Tibial nerve (tissue), 4 donors: Measurements from ENCODE around the gene PRR30. TPM values are rescaled to one million over a fixed set of nuclear protein-coding genes. Genes with fewer than 3 reads are reported as not detected.

Experiments used
- DNase-seq, 2 donors: peaks; one replicate each; pipeline ENCODE4 v3.0.0-alpha.2; 2019; ENCODE audit warnings: low spot score in 2 of 2
- H3K27ac ChIP-seq, 4 donors: fragments of 200-600 bp; sonication (generic) in 3 of 4; one replicate each; pipeline ENCODE4 v1.5.1; 2017 to 2019; ENCODE audit warnings: mild to moderate bottlenecking in 1 of 4
- H3K27me3 ChIP-seq, 2 donors: fragments of 200-600 bp; sonication (generic) in 1 of 2; one replicate each; pipeline versions ENCODE4 v1.5.1 to v1.6.0; 2017 to 2019
- H3K36me3 ChIP-seq, 3 donors: fragments of 200-600 bp; sonication (generic); one replicate each; pipeline ENCODE4 v1.5.1; 2018 to 2019
- H3K4me1 ChIP-seq, 4 donors: fragments of 200-600 bp; sonication (generic) in 3 of 4; one replicate each; pipeline ENCODE4 v1.5.1; 2017 to 2019
- H3K4me3 ChIP-seq, 4 donors: fragments of 200-600 bp; sonication (generic) in 3 of 4; one replicate each; pipeline ENCODE4 v1.5.1; 2017 to 2019; ENCODE audit warnings: mild to moderate bottlenecking in 1 of 4, moderate library complexity in 1 of 4
- H3K9me3 ChIP-seq, 4 donors: fragments of 200-600 bp; sonication (generic) in 3 of 4; one replicate each; pipeline ENCODE4 v1.5.1; 2017 to 2019
- EP300 ChIP-seq, 2 donors: sonication (generic); formaldehyde crosslinking; IDR thresholded peaks; one replicate each; pipeline ENCODE4 v1.6.1; 2017; ENCODE audit warnings: antibody characterized with exemption in 2 of 2, mild to moderate bottlenecking in 1 of 2
- POLR2A ChIP-seq, 2 donors: fragments of 450-650 bp; IDR thresholded peaks; one replicate each; pipeline ENCODE4 v1.6.1; 2017; ENCODE audit warnings: antibody characterized with exemption in 2 of 2, mild to moderate bottlenecking in 2 of 2, moderate library complexity in 2 of 2
- WGBS, 2 donors: methylation state at CpG; one replicate each; pipeline ENCODE4 v1.1.5; 2018; 5-methylcytosine and 5-hydroxymethylcytosine counted together
- total RNA-seq, 4 donors: library from RNA; depleted of rRNA; stranded (reverse); fragments of >200 nt; gene quantifications; one replicate each; pipeline ENCODE4 v1.1.0, GENCODE V29; 2016
- TF ChIP-seq, protein P1 (sequence below), 5 experiments: fragments of 200-600 bp in 3 of 5; fragments of 450-650 bp in 2 of 5; sonication (generic) in 3 of 5; IDR thresholded peaks; one replicate each; pipeline ENCODE4 v1.5.1; 2016 to 2019; ENCODE audit warnings: antibody characterized with exemption in 5 of 5, mild to moderate bottlenecking in 3 of 5, moderate library complexity in 2 of 5

The PRR30 gene
- total RNA-seq, 4 donors from 2014 or later = not detected

DNA sequence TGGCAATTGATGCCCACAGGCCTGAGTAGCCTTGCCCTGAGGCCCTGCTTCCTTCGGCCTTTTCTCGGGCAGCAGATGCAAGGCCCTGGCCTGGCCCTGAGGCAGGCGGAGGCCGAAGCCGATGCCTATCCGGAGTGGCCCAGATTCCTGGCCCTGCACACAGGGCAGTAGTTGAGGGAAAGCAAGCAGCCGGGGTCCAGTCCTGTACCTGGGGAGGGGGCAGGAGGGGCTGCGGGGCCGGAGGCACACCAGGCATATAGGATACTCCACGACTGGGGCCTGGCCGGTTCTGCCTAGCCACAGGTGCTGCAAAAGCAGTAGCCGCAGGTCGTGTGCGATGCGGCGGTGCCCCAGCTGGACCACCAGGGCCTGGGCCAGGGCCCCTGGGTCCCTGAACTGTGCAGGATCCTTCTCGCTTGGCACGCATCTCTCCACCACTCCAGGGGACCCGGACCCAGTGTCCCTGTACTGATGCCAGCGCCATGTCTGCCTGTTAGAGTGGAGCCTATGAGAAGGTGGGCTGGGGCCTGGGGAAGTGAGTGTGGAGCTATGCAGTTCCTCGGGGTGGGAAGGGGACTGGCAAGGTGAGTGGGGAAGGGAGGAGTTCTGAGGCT is 1.8 kb downstream of the PRR30 start:
- H3K36me3 ChIP-seq = peaks cover 0 to 4% (median 0%) of the 10 kb centered on the region in 3 donors
- no peaks in the 10 kb centered on the region for H3K27me3 ChIP-seq
- H3K4me3 ChIP-seq = no peak overlapping the region
- WGBS, 2 donors = 89% methylated on average over 14 to 18 of the region's 21 CpGs
- H3K9me3 ChIP-seq = no peaks in the 10 kb centered on the region
- peaks cover 0 to 15% (median 11%) of the 10 kb centered on the region in 4 donors for H3K4me1 ChIP-seq
- H3K27ac ChIP-seq = no peak overlapping the region
- DNase-seq = no peak
- no peak for TF ChIP-seq EP300 (IDR thresholded peaks at IDR 0.05)
- TF ChIP-seq POLR2A (IDR thresholded peaks at IDR 0.05) = no peak
- TF ChIP-seq, protein P1, sequence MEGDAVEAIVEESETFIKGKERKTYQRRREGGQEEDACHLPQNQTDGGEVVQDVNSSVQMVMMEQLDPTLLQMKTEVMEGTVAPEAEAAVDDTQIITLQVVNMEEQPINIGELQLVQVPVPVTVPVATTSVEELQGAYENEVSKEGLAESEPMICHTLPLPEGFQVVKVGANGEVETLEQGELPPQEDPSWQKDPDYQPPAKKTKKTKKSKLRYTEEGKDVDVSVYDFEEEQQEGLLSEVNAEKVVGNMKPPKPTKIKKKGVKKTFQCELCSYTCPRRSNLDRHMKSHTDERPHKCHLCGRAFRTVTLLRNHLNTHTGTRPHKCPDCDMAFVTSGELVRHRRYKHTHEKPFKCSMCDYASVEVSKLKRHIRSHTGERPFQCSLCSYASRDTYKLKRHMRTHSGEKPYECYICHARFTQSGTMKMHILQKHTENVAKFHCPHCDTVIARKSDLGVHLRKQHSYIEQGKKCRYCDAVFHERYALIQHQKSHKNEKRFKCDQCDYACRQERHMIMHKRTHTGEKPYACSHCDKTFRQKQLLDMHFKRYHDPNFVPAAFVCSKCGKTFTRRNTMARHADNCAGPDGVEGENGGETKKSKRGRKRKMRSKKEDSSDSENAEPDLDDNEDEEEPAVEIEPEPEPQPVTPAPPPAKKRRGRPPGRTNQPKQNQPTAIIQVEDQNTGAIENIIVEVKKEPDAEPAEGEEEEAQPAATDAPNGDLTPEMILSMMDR (IDR thresholded peaks at IDR 0.05) = no peak

DNA sequence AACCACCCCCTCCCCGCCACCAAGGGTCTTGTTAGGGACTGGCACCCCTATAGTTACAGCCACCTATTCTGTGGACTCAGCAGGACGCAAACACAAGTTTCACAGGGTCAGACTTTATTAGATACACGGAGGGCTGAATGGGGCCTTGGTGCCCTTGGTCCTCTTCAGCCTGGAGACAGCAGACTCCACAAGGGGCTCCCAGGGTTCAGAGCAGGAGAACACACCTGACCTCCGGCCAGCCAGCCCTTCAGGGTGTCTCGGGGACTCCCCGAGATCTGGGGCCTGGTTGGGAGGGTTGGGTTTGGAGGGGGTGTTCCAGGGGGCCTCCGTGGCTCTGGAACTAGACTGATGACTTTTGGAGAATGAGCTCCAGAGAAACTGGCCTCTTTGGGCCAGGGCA is 2.5 kb downstream of the PRR30 start:
- no peak for DNase-seq
- WGBS, 2 donors = 85 to 87% methylated on average over 7 of the region's 7 CpGs
- TF ChIP-seq EP300 (IDR thresholded peaks at IDR 0.05) = no peak
- TF ChIP-seq, protein P1 (IDR thresholded peaks at IDR 0.05) = no peak
- TF ChIP-seq POLR2A (IDR thresholded peaks at IDR 0.05) = no peak

DNA sequence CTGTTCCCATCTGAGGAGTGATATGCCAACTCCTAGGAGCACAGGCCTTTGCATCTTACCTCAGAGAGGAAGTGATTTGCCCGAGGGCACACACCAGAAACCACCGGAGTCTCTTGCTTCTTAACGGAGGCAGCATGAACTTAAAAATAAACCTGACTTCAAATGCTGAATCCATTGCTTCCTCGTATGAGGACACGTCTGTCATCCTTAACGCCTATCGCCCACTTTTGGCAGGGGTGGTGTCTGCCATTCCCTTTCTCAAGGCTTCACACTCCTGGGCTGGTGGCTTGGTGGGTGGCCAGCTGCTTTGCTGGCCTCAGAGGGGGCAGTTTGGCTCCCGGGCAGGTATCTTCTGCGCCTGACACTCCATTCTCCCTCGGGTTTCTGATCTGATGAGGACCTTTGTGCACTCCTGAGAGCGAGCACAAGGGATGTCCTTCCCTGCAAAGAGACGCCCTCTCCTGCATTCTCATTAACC is 3.7 kb downstream of the PRR30 start:
- DNase-seq = no peak
- H3K27ac ChIP-seq = no peak overlapping the region
- no peaks in the 10 kb centered on the region for H3K27me3 ChIP-seq
- H3K4me3 ChIP-seq = no peak overlapping the region
- H3K36me3 ChIP-seq = peaks cover 0 to 23% (median 9%) of the 10 kb centered on the region in 3 donors
- 87 to 90% methylated on average over 12 of the region's 12 CpGs for WGBS, 2 donors
- no peak for TF ChIP-seq POLR2A (IDR thresholded peaks at IDR 0.05)
- no peak for TF ChIP-seq EP300 (IDR thresholded peaks at IDR 0.05)
- TF ChIP-seq, protein P1 (IDR thresholded peaks at IDR 0.05) = no peak
- H3K9me3 ChIP-seq = no peaks in the 10 kb centered on the region
- peaks cover 0 to 20% (median 12%) of the 10 kb centered on the region in 4 donors for H3K4me1 ChIP-seq

More for the DNA sequence above, 2.5 kb downstream of the PRR30 start:
- Histone ChIP-seq H3K36me3 (peaks cover 0 to 10% (median 0%) of the 10 kb centered on the region in 3 donors), H3K27me3 (no peaks in the 10 kb centered on the region), H3K27ac (no peak overlapping the region), H3K4me1 (peaks cover 0 to 20% (median 12%) of the 10 kb centered on the region in 4 donors), H3K4me3 (no peak overlapping the region), H3K9me3 (no peaks in the 10 kb centered on the region)

DNA sequence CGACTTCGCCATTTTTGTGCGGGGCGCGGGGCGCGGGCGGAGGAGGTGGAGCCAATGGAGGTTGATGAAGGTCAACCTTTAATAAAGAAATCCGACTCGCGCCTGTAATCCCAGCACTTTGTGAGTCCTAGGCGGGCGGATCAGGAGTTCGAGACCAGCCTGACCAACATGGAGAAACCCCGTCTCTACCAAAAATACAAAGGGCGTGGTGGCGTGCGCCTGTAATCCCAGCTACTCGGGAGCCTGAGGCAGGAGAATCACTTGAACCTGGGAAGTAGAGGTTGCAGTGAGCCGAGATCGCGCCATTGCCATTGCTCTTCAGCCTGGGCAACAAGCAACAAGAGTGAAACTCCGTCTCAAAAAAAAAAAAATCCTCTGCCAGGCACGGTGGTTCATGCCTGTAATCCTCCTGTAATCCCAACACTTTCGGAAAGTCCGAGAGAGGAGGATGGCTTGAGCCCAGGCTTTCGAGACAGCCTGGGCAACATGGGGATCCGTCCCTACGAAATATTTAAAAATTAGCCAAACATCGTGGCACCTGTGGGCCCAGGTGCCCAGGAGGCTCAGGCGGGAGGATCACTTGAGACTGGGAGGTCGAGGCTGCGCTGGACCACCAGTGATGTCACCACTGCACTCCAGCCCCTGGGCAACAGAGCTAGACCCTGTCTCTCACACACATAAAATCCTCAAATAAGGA is 4.3 kb downstream of the PRR30 start:
- WGBS, 2 donors = 56 to 60% methylated on average over 30 to 33 of the region's 33 CpGs
- peaks cover 0 to 29% (median 9%) of the 10 kb centered on the region in 3 donors for H3K36me3 ChIP-seq
- TF ChIP-seq EP300 (IDR thresholded peaks at IDR 0.05) (no peak), POLR2A (IDR thresholded peaks at IDR 0.05) (peak in 1 of 2 donors; percentile 3)
- H3K27me3 ChIP-seq = no peaks in the 10 kb centered on the region
- peaks cover 0 to 20% (median 12%) of the 10 kb centered on the region in 4 donors for H3K4me1 ChIP-seq
- peak overlapping the region in 3 of 4 donors; percentile 70 to 100 (median 90) for H3K4me3 ChIP-seq
- DNase-seq = no peak
- H3K9me3 ChIP-seq = no peaks in the 10 kb centered on the region
- peak overlapping the region in 3 of 4 donors; percentile 7 to 96 (median 86) for H3K27ac ChIP-seq

GRCh38 chr2:27133905-27134780 is 5.1 kb downstream of the PRR30 start, which contains the start of gene PREB:
Gene PREB (minus strand): TSS chr2:27134636. CDS start chr2:27134421, 215 bp downstream.
- Histone ChIP-seq H3K4me1 (peaks cover 0 to 20% (median 12%) of the 10 kb centered on the region in 4 donors), H3K9me3 (no peaks in the 10 kb centered on the region), H3K4me3 (peak within 1 kb of the TSS; percentile 70 to 100 (median 95)), H3K27me3 (no peaks in the 10 kb centered on the region), H3K36me3 (peaks cover 0 to 36% (median 9%) of the 10 kb centered on the region in 3 donors), H3K27ac (peak within 1 kb of the TSS; percentile 39 to 96 (median 89))
- 0 to 1% methylated on average over 31 to 56 of the region's 86 CpGs for WGBS, 2 donors
- peak; percentile 85 to 91 for DNase-seq
- TF ChIP-seq POLR2A (IDR thresholded peaks at IDR 0.05) (peak; percentile 84 to 86), EP300 (IDR thresholded peaks at IDR 0.05) (peak; percentile 92 to 94)
- TF ChIP-seq, protein P1 (IDR thresholded peaks at IDR 0.05) = peak in 2 of 5 experiments; percentile 12 to 32
